Stimulated activated CD8-positive, alpha-beta memory T cell treated with anti-CD3 and anti-CD28 coated beads, Interleukin-4, amount 100 ng/mL, for 48 hours (primary cell): ENCODE data around the gene EIF2AK2.

ENCODE experiments used
- DNase-seq: peaks from one replicate; pipeline ENCODE4 v3.0.0-alpha.2; 2020

EIF2AK2 gene

GRCh38 chr2:37168217-37168981, 11.6 kb upstream of the EIF2AK2 start:
- peak; percentile 36 for DNase-seq

GRCh38 chr2:37167636-37168180, 10.9 kb upstream of the EIF2AK2 start:
- DNase-seq, result no peak

GRCh38 chr2:37164757-37165156, 8.0 kb upstream of the EIF2AK2 start:
- DNase-seq, result no peak

GRCh38 chr2:37156071-37156856, 516 bp downstream of the EIF2AK2 start:
- DNase-seq, result peak; percentile 50

GRCh38 chr2:37154785-37155184, 2.0 kb downstream of the EIF2AK2 start:
- no peak for DNase-seq

GRCh38 chr2:37153224-37153623, 3.6 kb downstream of the EIF2AK2 start:
- no peak for DNase-seq

GRCh38 chr2:37149626-37150322, 7.0 kb downstream of the EIF2AK2 start:
- no peak for DNase-seq

- DNase-seq, result no peak
These were observed 8.5 kb downstream of the EIF2AK2 start for GRCh38 chr2:37148325-37148724.

- no peak for DNase-seq
These were observed 10.7 kb downstream of the EIF2AK2 start for GRCh38 chr2:37146062-37146461.

- DNase-seq, result no peak
These were observed 12.8 kb downstream of the EIF2AK2 start for GRCh38 chr2:37143974-37144373.

- no peak for DNase-seq
These were observed 14.2 kb downstream of the EIF2AK2 start for GRCh38 chr2:37142546-37142945.

- no peak for DNase-seq
These were observed 23.9 kb downstream of the EIF2AK2 start for GRCh38 chr2:37132914-37133313.

- no peak for DNase-seq
These were observed 31.4 kb downstream of the EIF2AK2 start for GRCh38 chr2:37125416-37125815.

- no peak for DNase-seq
These were observed 37.6 kb downstream of the EIF2AK2 start for GRCh38 chr2:37119157-37119556.

GRCh38 chr2:37117566-37117965, 39.2 kb downstream of the EIF2AK2 start:
- no peak for DNase-seq

- no peak for DNase-seq
These were observed 44.8 kb downstream of the EIF2AK2 start for GRCh38 chr2:37111958-37112357.

- DNase-seq, result no peak
These were observed 46.2 kb downstream of the EIF2AK2 start for GRCh38 chr2:37110306-37111212.

GRCh38 chr2:37109523-37109922, 47.3 kb downstream of the EIF2AK2 start:
- DNase-seq, result no peak

GRCh38 chr2:37105150-37105549, 51.6 kb downstream of the EIF2AK2 start:
- DNase-seq, result no peak

- DNase-seq, result no peak
These were observed 52.6 kb downstream of the EIF2AK2 start for GRCh38 chr2:37104178-37104577.

- no peak for DNase-seq
These were observed 54.2 kb downstream of the EIF2AK2 start for GRCh38 chr2:37102588-37102987.

GRCh38 chr2:37100054-37100453, 56.7 kb downstream of the EIF2AK2 start:
- DNase-seq, result no peak
